Right atrium auricular region (tissue), 2 donors: Measurements from ENCODE around the gene DOCK4. TPM values are rescaled to one million over a fixed set of nuclear protein-coding genes. Genes with fewer than 3 reads are reported as not detected.

ENCODE experiments used
- DNase-seq: peaks from one replicate; pipeline ENCODE4 v3.0.0-alpha.2; 2019; ENCODE audit warnings: low spot score
- H3K27ac ChIP-seq, 2 donors: fragments of 200-600 bp; sonication (generic); 1 replicate in 1 of 2; 2 replicates in 1 of 2; pipeline ENCODE4 v1.5.1; 2016 to 2019
- H3K27me3 ChIP-seq, 2 donors: fragments of 200-600 bp; sonication (generic); one replicate each; pipeline versions ENCODE4 v1.5.1 to v1.6.0; 2017 to 2019
- H3K36me3 ChIP-seq: fragments of 200-600 bp; sonication (generic); one replicate; pipeline ENCODE4 v1.5.1; 2016
- H3K4me1 ChIP-seq, 2 donors: fragments of 200-600 bp; sonication (generic); one replicate each; pipeline versions ENCODE4 v1.5.1 to v1.6.0; 2017 to 2019
- H3K4me3 ChIP-seq, 2 donors: fragments of 200-600 bp; sonication (generic); 1 replicate in 1 of 2; 2 replicates in 1 of 2; pipeline ENCODE4 v1.5.1; 2017 to 2019; ENCODE audit warnings: mild to moderate bottlenecking in 1 of 2, moderate library complexity in 1 of 2
- H3K9me3 ChIP-seq, 2 donors: fragments of 200-600 bp; sonication (generic); one replicate each; pipeline ENCODE4 v1.5.1; 2019
- CTCF ChIP-seq, 2 donors: fragments of 200-600 bp; sonication (generic); IDR thresholded peaks; one replicate each; pipeline ENCODE4 v1.5.1; 2019; ENCODE audit warnings: antibody characterized with exemption in 2 of 2
- total RNA-seq, 2 donors: library from RNA; depleted of rRNA; stranded (reverse); fragments of >200 nt; gene quantifications; one replicate each; pipeline ENCODE4 v1.1.0, GENCODE V29; 2016

Gene DOCK4
- total RNA-seq, 2 donors from 2014 or later = 12.3 to 17.8 TPM

GRCh38 chr7:111734954-111735660 is 471.1 kb downstream of the DOCK4 start:
- Histone ChIP-seq H3K4me1 (peaks cover 0 to 10% of the 10 kb centered on the region in 2 donors), H3K27me3 (no peaks in the 10 kb centered on the region), H3K27ac (no peak overlapping the region), H3K9me3 (no peaks in the 10 kb centered on the region), H3K36me3 (peaks cover 21% of the 10 kb centered on the region), H3K4me3 (no peak overlapping the region)
- no peak for TF ChIP-seq CTCF (IDR thresholded peaks at IDR 0.05)
- DNase-seq = no peak

- peaks cover 16% of the 10 kb centered on the region for H3K36me3 ChIP-seq
- no peak for DNase-seq
- TF ChIP-seq CTCF (IDR thresholded peaks at IDR 0.05) = no peak
- H3K4me3 ChIP-seq = no peak overlapping the region
- H3K9me3 ChIP-seq = no peaks in the 10 kb centered on the region
- H3K27me3 ChIP-seq = no peaks in the 10 kb centered on the region
- H3K4me1 ChIP-seq = peaks cover 0 to 10% of the 10 kb centered on the region in 2 donors
- no peak overlapping the region for H3K27ac ChIP-seq
Measured at GRCh38 chr7:111732923-111733322, 473.3 kb downstream of the DOCK4 start.

- TF ChIP-seq CTCF (IDR thresholded peaks at IDR 0.05) = peak in 1 of 2 donors; percentile 45
- no peak overlapping the region for H3K4me3 ChIP-seq
- H3K4me1 ChIP-seq = peaks cover 0 to 10% of the 10 kb centered on the region in 2 donors
- no peak overlapping the region for H3K27ac ChIP-seq
- H3K9me3 ChIP-seq = no peaks in the 10 kb centered on the region
- H3K27me3 ChIP-seq = no peaks in the 10 kb centered on the region
- H3K36me3 ChIP-seq = peaks cover 16% of the 10 kb centered on the region
- DNase-seq = no peak
Measured at GRCh38 chr7:111730476-111731300, 475.5 kb downstream of the DOCK4 start.

- no peaks in the 10 kb centered on the region for H3K27me3 ChIP-seq
- peaks cover 16% of the 10 kb centered on the region for H3K36me3 ChIP-seq
- no peak overlapping the region for H3K4me3 ChIP-seq
- DNase-seq = no peak
- no peak overlapping the region for H3K27ac ChIP-seq
- no peaks in the 10 kb centered on the region for H3K9me3 ChIP-seq
- no peak for TF ChIP-seq CTCF (IDR thresholded peaks at IDR 0.05)
- peaks cover 0 to 4% of the 10 kb centered on the region in 2 donors for H3K4me1 ChIP-seq
Measured at GRCh38 chr7:111730057-111730456, 476.1 kb downstream of the DOCK4 start.

GRCh38 chr7:111729483-111729882 is 476.7 kb downstream of the DOCK4 start:
- Histone ChIP-seq H3K36me3 (peaks cover 16% of the 10 kb centered on the region), H3K27ac (no peak overlapping the region), H3K4me1 (no peaks in the 10 kb centered on the region), H3K9me3 (no peaks in the 10 kb centered on the region), H3K27me3 (no peaks in the 10 kb centered on the region), H3K4me3 (no peak overlapping the region)
- no peak for TF ChIP-seq CTCF (IDR thresholded peaks at IDR 0.05)
- DNase-seq = no peak
